Keratinocyte (primary cell): ENCODE data around the gene SUGCT. TPM values are rescaled to one million over a fixed set of nuclear protein-coding genes. Genes with fewer than 3 reads are reported as not detected.

ENCODE experiments used
- DNase-seq: peaks from one replicate; pipeline ENCODE4 v3.0.0-alpha.2; 2011; ENCODE audit warnings: low read depth, missing footprints, low spot score
- FAIRE-seq: peaks from 2 replicates; lab custom pipeline; 2011; peaks lifted over from hg19 to GRCh38; lab: Jason Lieb, UNC
- H2AFZ ChIP-seq: 2 replicates; pipeline ENCODE4 v1.6.0; 2012; ENCODE audit warnings: low read length, control low read depth, inconsistent platforms; ENCODE audit not compliant: control insufficient read depth
- H3K27ac ChIP-seq: 2 replicates; pipeline ENCODE4 v1.5.1; 2011; ENCODE audit warnings: low read length; ENCODE audit not compliant: control insufficient read depth, insufficient read depth
- H3K27me3 ChIP-seq: 3 replicates; pipeline ENCODE4 v1.6.0; 2011; ENCODE audit warnings: low read length; ENCODE audit not compliant: control insufficient read depth, insufficient read depth; ENCODE audit errors: extremely low read depth
- H3K36me3 ChIP-seq, 2 experiments: 2 replicates in 1 of 2; 3 replicates in 1 of 2; pipeline ENCODE4 v1.5.1; 2011; ENCODE audit warnings: low read length in 2 of 2, mild to moderate bottlenecking in 1 of 2; ENCODE audit not compliant: control insufficient read depth in 2 of 2, insufficient read depth in 2 of 2; ENCODE audit errors: extremely low read depth in 1 of 2
- H3K4me1 ChIP-seq: 3 replicates; pipeline ENCODE4 v1.5.1; 2011; ENCODE audit warnings: low read length; ENCODE audit not compliant: control insufficient read depth, insufficient read depth; ENCODE audit errors: extremely low read depth
- H3K4me2 ChIP-seq: 3 replicates; pipeline ENCODE4 v1.6.0; 2011; ENCODE audit warnings: low read depth, low read length; ENCODE audit not compliant: control insufficient read depth, insufficient read depth; ENCODE audit errors: extremely low read depth
- H3K4me3 ChIP-seq, 3 experiments: fragments of 200-600 bp in 1 of 3; sonication (generic) in 1 of 3; 2 replicates in 2 of 3; 3 replicates in 1 of 3; pipeline ENCODE4 v1.5.1; 2011 to 2016; ENCODE audit warnings: low read length in 3 of 3, mild to moderate bottlenecking in 3 of 3, control low read depth in 2 of 3, inconsistent platforms in 1 of 3, low read depth in 1 of 3, mixed read lengths in 1 of 3, mixed run types in 1 of 3, moderate library complexity in 1 of 3; ENCODE audit not compliant: control insufficient read depth in 2 of 3, insufficient read depth in 2 of 3; ENCODE audit errors: extremely low read depth in 1 of 3
- H3K79me2 ChIP-seq: 2 replicates; pipeline ENCODE4 v1.6.0; 2012; ENCODE audit warnings: low read length; ENCODE audit not compliant: control insufficient read depth, insufficient read depth
- H3K9ac ChIP-seq: 3 replicates; pipeline ENCODE4 v1.6.0; 2011; ENCODE audit warnings: low read length; ENCODE audit not compliant: control insufficient read depth, insufficient read depth; ENCODE audit errors: extremely low read depth
- H3K9me1 ChIP-seq: 3 replicates; pipeline ENCODE4 v1.6.0; 2011; ENCODE audit warnings: low read length; ENCODE audit not compliant: control insufficient read depth, insufficient read depth; ENCODE audit errors: extremely low read depth
- H3K9me3 ChIP-seq: 2 replicates; pipeline ENCODE4 v1.5.1; 2012; ENCODE audit warnings: low read depth, low read length; ENCODE audit not compliant: control insufficient read depth
- H4K20me1 ChIP-seq: 3 replicates; pipeline ENCODE4 v1.6.0; 2011; ENCODE audit warnings: low read length; ENCODE audit not compliant: control insufficient read depth, insufficient read depth; ENCODE audit errors: extremely low read depth
- CTCF ChIP-seq, 3 experiments: IDR thresholded peaks in 1 of 3; conservative IDR thresholded peaks in 1 of 3; optimal IDR thresholded peaks in 1 of 3; 2 replicates in 2 of 3; 3 replicates in 1 of 3; pipeline versions ENCODE3 to v1.5.1; 2011; ENCODE audit warnings: low read length in 3 of 3, mild to moderate bottlenecking in 3 of 3, moderate library complexity in 2 of 3, control low read depth in 1 of 3, inconsistent platforms in 1 of 3; ENCODE audit not compliant: insufficient read depth in 2 of 3; ENCODE audit errors: extremely low read depth in 1 of 3
- EZH2 ChIP-seq: IDR thresholded peaks from one replicate; pipeline ENCODE4 v1.6.1; 2012; ENCODE audit warnings: inconsistent platforms, mild to moderate bottlenecking, low read length, moderate library complexity
- dilution Hi-C: fragments of 300-500 bp; cut with MboI; formaldehyde crosslinking; loops from one replicate; pipeline ENCODE4 v1.7.0; 2020; ENCODE audit warnings: low sequenced_read_pairs; ENCODE audit not compliant: extremely low pct_ligation_motif_present
- polyA plus RNA-seq, 5 experiments: library from polyadenylated mRNA; depleted of rRNA in 3 of 5; stranded (reverse) in 3 of 5; stranded (forward) in 1 of 5; unstranded in 1 of 5; fragments of >200 nt; gene quantifications; 1 replicate in 1 of 5; 2 replicates in 3 of 5; 3 replicates in 1 of 5; pipeline versions ENCODE4 v1.2.1 to v1.2.3, GENCODE V29; 2011 to 2012; ENCODE audit warnings: missing spikeins in 2 of 5, low read depth in 1 of 5, low replicate concordance in 1 of 5

The SUGCT gene
- polyA plus RNA-seq, 1 donor (not counting 4 experiments of a cell fraction or from before 2014, with no cell fraction given) = 134 TPM

GRCh38 chr7:40500219-40500618 is 365.4 kb downstream of the SUGCT start:
- Histone ChIP-seq H3K4me2 (no peak overlapping the region), H4K20me1 (no peaks in the 10 kb centered on the region), H3K4me1 (no peaks in the 10 kb centered on the region), H3K27me3 (no peaks in the 10 kb centered on the region), H3K4me3 (no peak overlapping the region), H3K79me2 (no peaks in the 10 kb centered on the region), H3K9me1 (no peaks in the 10 kb centered on the region), H2AFZ (no peak overlapping the region), H3K27ac (no peak overlapping the region), H3K9ac (no peak overlapping the region), H3K36me3 (no peaks in the 10 kb centered on the region), H3K9me3 (no peaks in the 10 kb centered on the region)
- dilution Hi-C loops = no loop called here
- no peak for FAIRE-seq
- TF ChIP-seq CTCF (optimal IDR thresholded peaks at IDR 0.05 in 1 of 3, IDR thresholded peaks at IDR 0.05 in 1 of 3, conservative IDR thresholded peaks at IDR 0.05 in 1 of 3; ENCODE audit: extremely low read depth in 1 of 3, insufficient read depth in 2 of 3, low read length in 3 of 3) = no peak
- TF ChIP-seq EZH2 = no peak
- no peak for DNase-seq

GRCh38 chr7:40502359-40502758 is 367.6 kb downstream of the SUGCT start:
- FAIRE-seq (no peak), DNase-seq (no peak)
- Histone ChIP-seq H3K4me3 (no peak overlapping the region), H3K27ac (no peak overlapping the region), H3K4me1 (no peaks in the 10 kb centered on the region), H2AFZ (no peak overlapping the region), H4K20me1 (no peaks in the 10 kb centered on the region), H3K9me1 (no peaks in the 10 kb centered on the region), H3K36me3 (no peaks in the 10 kb centered on the region), H3K27me3 (no peaks in the 10 kb centered on the region), H3K79me2 (no peaks in the 10 kb centered on the region), H3K9ac (no peak overlapping the region), H3K9me3 (no peaks in the 10 kb centered on the region), H3K4me2 (no peak overlapping the region)
- TF ChIP-seq EZH2 (no peak), CTCF (optimal IDR thresholded peaks at IDR 0.05 in 1 of 3, IDR thresholded peaks at IDR 0.05 in 1 of 3, conservative IDR thresholded peaks at IDR 0.05 in 1 of 3; ENCODE audit: extremely low read depth in 1 of 3, insufficient read depth in 2 of 3, low read length in 3 of 3) (no peak)
- dilution Hi-C loops = no loop called here
